ENCODE results near the gene DENND6B.
"Not testable (repeated sequence)": the region's sequence is repeated elsewhere in the genome, so short reads cannot be mapped to it uniquely, and the experiment has no call there.

DENND6B gene

GRCh38 chr22:50289151-50289941 lies 37.5 kb downstream of the DENND6B start:
- no peak for DNase-seq (ENCODE audit: low read depth in 2 of 2)

DNA sequence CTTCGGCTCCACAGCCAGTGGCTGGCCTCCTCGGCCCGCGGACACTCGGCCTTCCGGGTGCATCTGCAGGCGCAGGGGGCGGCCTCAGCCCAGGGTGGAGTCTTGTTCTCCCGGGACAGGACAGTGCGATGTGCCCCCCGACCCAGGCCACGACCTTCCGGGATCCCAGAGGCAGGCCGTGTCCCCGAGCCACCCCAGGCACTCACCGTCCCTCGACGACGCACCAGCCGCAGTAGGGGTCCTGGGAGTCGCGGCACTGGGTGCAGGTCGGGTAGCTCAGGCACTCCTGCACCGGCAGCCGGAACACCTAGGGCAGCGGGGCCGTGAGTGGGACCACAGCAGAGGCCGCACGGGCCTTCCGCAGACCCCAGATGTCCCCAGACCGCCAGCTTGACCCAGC lies 39.1 kb downstream of the DENND6B start:
- DNase-seq (ENCODE audit: low read depth in 2 of 2) = no peak

DNA sequence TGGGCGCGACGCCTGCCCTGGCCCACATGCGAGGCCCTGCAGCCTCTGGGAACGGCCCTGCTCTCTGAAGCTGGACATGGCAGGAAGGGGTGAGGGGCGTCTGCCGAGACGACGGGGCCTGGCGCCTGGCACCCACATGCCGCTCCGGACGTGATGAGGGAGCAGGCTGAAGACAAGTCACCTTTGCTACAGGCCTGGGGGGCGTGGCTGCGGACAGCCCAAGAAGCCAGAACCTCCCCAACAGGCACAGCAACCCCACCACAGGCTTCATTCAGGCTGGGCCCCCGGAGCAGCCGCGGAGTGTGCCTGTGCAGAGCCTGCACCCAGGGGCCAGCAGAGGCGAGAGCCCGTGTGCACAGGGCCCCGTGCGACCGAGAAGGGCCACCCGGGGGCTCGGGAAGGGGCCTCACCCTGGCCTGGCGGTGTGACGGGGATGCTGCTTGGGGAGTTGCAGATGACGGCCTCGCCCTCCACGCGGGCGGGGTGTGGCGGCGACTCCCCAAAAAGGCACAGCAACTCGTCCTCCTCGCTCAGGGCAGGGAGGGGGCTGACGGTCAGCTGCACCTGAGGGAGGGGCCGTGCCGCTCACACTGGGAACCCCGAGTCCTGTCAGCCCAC lies 40.0 kb downstream of the DENND6B start:
- DNase-seq (ENCODE audit: low read depth in 2 of 2) = no peak

- no peak for DNase-seq (ENCODE audit: low read depth in 2 of 2)
Observed at GRCh38 chr22:50286275-50286674, 40.5 kb downstream of the DENND6B start.

DNA sequence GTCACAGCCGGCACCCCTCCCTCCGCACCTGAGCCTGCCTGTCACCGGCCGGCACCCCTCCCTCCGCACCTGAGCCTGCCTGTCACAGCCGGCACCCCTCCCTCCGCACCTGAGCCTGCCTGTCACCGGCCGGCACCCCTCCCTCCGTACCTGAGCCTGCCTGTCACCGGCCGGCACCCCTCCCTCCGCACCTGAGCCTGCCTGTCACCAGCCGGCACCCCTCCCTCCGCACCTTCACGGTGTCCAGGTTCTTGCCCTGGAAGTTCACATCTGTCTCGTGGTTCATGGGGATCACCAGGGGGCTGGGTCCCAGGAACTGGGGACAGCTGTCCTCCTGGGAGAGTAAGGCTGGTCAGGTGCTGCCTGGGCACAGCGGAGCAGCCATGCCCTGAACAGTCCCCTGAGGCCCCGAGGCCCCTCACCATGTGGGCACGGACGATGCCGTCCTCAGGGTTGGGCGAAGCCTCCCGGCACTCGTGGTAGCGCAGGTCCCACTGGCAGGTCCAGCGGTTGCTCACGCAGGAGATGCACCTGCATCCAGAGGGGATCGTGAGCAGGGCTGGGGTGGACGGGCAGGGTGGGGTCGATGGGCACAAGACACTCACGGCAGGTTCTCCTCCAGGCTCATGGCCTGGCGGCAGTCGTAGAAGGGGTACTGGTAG lies 41.1 kb downstream of the DENND6B start:
- no peak for DNase-seq (ENCODE audit: low read depth in 2 of 2)

DNA sequence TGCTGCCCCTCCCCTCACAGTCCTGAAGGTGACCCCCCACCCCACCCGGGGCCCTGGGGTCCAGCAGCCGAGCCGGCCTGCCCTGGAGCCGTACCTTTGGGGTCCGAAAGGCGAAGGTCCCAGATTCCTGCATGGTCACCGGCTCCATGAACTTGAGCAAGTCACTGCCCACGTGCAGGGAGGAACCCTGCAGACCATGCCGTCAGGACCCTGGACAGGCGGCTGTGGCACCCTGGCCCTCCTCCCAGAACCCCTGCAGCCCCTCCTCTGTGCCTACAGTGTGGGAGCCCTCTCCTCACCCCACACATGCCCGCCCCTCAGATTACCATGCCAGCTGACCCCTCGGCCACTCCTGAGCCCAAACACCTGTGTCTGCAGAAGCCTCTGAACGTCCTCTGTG lies 42.3 kb downstream of the DENND6B start:
- DNase-seq (ENCODE audit: low read depth in 2 of 2) = no peak

DNA sequence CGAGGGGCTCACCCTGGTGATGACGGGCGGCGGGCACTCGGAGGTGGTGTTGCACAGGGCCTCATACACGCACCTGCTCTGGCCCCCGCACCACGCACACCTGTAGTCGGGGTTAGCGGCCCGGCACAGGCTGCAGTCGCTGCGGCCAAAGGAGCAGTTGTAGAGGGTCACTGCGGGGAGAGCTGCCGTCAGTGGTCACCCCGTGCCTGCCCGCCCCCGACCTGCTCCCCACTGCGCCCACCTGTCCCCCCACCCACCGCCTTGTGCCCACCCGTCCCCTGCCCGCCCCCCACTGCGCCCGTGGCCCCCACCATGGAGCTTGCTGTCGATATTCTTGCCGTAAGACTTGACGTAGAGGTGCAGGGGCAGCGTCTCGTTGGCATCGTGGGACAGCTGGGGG lies 43.0 kb downstream of the DENND6B start:
- DNase-seq (ENCODE audit: low read depth in 2 of 2) = no peak

- no peak for DNase-seq (ENCODE audit: low read depth in 2 of 2)
Observed at GRCh38 chr22:50282361-50283155, 44.3 kb downstream of the DENND6B start.

GRCh38 chr22:50281957-50282356 lies 44.9 kb downstream of the DENND6B start:
- DNase-seq (ENCODE audit: low read depth in 2 of 2) = no peak

DNA sequence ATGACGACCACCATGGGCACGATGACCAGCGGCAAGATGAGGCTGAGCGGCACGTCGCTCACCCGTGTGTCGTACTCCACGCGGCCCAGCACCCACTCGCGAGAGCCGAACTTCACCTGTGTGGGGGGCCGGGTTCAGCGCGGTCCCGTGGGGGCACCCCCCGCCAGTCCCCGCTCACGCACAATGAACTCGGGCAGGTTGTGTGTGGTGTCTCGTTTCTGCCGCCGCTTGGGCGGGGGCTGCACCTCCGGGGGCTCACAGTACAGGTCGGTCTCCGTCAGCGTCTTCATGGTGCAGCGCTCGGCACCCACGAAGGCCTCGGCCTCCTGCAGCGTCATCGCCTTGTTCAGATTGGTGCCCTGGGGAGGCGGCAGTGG lies 45.4 kb downstream of the DENND6B start:
- no peak for DNase-seq (ENCODE audit: low read depth in 2 of 2)

DNA sequence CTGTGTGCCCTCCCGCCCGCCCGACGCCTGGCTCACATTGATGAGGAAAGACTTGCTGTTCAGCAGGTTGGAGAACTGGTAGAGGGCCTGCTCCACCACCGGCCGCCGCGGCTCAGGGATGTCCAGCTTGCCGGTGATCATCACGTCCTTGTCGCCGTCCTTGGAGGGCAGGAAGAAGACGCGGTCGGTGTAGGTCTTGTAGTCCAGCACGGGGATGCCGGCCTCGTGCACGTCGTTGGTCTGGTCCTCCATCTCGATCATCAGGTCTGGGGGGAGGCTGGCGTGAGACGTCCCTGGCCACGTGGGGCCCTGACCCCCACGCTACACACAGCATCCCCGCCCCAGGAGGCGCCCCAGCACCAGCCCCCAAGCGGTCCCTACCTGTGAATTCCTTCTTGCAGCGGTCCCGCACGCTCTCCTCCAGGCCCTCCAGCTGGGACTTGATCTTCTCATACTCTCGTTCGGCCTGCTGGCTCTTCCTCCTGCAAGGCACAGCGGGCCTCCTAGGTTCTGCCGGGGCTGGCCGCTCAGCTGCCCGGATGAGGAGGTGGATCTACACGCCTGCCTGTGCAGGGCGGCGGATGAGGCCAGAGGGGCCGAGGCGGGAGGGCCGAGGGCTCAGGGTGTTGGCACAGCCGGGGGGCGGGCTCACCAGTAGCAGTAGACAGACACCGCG lies 46.0 kb downstream of the DENND6B start:
- DNase-seq (ENCODE audit: low read depth in 2 of 2) = no peak

DNA sequence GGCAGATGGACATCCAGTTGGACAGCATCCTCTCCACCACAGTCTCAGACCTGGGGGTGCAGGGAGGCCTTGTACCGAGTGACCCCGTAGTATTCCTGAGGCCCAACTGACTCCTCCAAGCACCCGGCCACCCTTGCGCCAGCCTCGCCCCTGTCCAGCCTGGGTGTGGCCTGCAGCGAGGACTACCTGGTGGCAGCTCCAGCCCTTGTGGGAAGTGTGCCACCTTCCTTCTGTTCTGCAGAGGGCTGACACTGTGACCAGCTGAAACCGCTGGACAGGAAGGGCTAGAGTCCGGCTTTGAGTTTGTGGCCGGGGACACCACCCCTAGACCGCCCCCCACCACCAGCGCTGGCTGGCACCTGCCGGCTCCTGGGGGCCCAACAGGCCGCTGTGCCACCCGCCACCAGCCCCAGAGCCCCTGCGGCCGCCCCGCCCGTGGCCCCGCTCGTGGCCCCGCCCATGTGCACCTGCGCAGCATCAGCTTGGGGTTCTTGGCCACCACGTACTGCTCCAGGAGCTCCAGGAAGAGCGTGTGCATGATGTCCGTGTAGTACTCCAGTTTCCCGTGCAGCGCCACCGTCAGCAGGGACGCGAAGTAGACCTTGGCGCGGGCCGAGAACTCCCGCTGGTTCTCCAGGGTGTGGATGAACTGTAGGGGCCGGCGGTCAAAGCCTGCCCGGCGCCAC lies 46.6 kb downstream of the DENND6B start:
- no peak for DNase-seq (ENCODE audit: low read depth in 2 of 2)

- DNase-seq (ENCODE audit: low read depth in 2 of 2) = no peak
Observed at GRCh38 chr22:50278956-50279619, 47.7 kb downstream of the DENND6B start.

DNA sequence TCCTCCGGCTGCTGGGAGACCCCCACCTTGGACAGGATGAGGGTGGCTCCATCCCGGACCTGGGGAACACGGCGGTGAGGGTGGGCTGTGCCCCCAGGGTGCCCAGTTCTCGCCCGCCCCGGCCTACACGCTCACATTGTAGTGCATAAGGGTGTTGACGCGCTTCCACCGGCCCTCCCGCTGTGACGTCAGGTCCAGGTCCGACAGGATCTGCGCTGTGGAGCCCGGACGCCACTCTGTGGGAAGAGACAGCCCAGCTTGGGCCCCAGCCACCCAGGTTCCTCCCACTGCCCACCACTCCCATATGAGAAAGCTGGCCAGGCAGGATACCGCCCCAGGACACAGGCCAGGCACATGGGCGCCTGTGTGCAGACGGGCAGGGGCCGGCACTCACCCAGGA lies 48.4 kb downstream of the DENND6B start:
- no peak for DNase-seq (ENCODE audit: low read depth in 2 of 2)

- no peak for DNase-seq (ENCODE audit: low read depth in 2 of 2)
Observed at GRCh38 chr22:50277761-50278160, 49.1 kb downstream of the DENND6B start.

DNA sequence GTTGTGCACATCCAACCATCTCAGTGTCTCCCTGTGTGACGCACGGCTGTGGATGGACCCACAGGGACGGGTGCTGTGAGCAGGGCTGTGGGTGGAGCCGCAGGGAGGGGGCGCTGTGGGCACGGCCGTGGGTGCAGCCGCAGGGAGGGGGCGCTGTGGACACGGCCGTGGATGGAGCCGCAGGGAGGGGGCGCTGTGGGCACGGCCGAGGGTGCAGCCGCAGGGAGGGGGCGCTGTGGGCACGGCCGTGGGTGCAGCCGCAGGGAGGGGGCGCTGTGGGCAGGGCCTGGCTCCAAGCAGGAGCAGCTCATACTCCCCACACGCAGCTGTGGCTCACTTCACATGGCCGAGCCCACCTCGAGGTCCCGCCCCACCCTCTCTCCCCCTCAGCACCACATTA lies 50.7 kb downstream of the DENND6B start:
- peak; percentile 27 to 45 for DNase-seq (ENCODE audit: low read depth in 2 of 2)

DNA sequence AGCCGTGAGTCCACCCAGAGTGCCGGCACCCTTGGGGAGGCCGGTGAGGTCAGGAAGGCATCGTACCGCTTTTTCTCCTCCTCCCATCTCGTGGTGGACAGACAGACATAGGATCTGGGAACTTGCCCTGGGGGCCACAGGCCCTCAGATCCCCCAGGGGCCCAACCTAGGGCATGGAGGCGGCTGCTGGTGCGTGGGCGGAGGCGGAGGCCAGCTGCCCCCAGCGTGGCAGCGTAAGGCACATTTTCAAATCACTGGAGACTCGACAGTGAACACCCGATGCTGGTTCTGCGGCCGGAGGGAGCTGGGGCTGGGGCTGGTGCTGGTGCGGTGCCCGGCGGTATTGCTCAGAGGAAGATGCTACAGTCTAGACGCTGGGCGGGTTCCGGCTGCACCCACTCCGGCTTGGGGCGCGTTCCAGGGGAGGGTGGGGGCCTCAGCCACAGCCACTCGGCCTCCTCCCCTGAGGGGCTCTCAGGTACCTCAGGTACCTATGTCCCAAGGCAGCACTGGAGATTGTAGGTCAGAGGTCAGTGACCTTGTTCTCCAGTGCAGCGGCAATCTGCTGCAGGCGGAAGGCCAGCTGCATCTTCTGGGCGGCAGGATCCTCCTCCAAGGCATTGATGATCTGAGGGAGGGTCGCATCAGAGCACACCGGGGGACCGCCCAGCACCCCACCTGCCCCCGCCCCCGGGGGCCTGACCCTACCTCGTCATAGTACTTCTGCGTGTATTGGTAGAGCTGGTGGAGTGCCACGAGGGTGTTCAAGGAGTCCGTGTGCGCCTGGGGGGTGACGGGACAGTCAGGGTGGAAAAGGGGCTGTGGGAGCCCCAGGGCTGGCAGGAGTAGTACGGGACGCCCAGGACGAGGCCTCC lies 51.4 kb downstream of the DENND6B start:
- DNase-seq (ENCODE audit: low read depth in 2 of 2) = no peak

DNA sequence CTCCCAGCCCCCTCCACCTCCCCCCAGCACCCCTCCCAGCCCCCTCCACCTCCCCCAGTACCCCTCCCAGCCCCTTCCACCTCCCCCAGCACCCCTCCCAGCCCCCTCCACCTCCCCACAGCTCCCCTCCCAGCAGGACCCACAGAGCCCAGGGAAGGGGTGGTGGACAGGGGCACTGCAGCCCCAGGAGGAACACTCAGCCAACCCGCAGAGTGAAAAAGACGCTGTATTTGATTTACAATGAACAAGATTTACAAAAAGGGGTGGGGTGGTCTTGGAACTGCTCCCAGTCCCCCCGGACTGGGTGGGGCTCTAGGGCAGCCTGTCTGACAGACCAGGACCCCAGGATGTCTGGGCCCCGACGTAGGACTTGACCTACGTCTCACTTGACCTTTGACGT lies 52.0 kb downstream of the DENND6B start:
- DNase-seq (ENCODE audit: low read depth in 2 of 2) = no peak

DNA sequence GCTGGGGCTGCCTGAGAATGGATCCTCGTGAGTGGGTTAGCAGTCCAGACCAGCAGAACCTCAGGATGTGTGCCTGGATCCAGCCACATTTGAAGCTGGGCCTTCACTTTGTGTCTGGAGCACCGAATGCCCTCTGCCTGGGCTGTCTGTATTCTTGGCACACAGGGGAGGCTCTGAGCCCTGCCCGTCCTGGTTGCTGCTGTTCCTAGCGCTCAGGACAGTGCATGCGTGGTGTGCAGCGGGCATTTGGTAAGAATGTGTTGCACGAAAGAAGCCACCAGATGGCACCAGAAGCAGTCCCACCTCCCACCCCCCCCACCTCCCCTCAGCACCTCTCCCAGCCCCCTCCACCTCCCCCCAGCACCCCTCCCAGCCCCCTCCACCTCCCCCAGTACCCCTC lies 52.5 kb downstream of the DENND6B start:
- DNase-seq (ENCODE audit: low read depth in 2 of 2) = peak in 1 of 2 donors; percentile 31

DNA sequence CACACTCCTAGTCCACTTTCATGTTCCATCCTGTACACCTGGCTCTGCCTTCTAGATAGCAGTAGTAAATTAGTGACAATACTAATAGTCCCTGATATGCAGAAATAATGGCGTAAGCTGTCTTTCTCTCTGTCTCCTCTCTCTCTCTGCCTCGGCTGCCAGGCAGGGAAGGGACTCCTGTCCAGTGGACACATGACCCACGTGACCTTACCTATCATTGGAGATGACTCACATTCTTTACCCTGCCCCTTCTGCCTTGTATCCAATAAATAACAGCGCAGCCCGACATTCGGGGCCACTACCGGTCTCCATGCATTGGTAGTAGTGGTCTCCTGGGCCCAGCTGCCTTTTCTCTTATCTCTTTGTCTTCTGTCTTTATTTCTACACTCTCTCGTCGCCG lies 53.0 kb downstream of the DENND6B start:
- DNase-seq (ENCODE audit: low read depth in 2 of 2) = not testable (repeated sequence)

Data from stimulated activated CD4-positive, alpha-beta T cell treated with anti-CD3 and anti-CD28 coated beads, Interleukin-4, amount 100 ng/mL, for 48 hours (primary cell).